GM21619 (cell line): ENCODE measurements around the gene MMP17.

Experiments
- ATAC-seq: cut with Tn5 transposase; IDR thresholded peaks from one replicate; pipeline ENCODE4 v1.9.1; 2021; ENCODE audit not compliant: unreplicated experiment

MMP17 gene

DNA sequence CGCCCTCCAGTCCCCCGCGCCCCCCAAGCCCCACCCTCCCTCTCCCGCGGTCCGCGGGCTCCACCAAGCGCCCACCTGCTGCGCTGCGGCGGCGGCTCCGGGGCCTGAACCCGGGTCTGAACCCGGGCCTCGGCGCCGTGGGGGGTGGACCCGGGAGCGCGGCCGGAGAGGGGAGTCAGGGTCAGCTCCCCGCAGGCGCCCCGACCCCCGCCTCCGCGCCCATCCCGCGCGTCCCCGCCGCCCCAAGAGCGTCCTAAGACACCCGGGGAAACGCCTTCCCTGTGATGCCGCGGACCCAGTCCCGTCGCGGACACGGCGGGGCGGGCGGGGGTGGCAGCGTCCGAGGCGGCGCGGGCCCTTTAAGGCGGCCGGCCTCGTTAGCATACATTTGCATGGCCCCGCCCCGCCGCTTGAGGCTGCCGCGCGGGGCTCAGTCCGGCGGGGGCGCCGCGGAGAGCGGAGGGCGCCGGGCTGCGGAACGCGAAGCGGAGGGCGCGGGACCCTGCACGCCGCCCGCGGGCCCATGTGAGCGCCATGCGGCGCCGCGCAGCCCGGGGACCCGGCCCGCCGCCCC is at the start of gene MMP17:
MMP17 (plus strand) TSS at position 433 of the 574 bp plus-strand sequence; CDS start at position 535, 102 bp downstream.
- ATAC-seq = peak; percentile 43

DNA sequence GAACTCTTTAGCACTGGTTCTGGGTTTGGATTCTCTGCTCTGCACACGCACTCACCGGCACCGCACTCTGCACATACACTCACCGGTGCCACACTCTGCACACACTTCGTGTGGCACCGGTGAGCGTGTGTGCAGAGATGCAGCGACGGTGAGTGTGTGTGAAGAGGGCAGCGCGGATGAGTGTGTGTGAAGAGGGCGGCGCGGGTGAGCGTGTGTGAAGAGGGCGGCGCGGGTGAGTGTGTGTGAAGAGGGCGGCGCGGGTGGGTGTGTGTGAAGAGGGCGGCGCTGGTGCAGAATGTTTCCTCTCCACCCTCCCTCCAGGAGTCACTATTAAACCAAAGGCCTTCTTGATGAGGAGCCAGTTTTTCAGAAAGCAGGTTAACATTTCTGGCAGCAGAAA is 49.2 kb upstream of the MMP17 start:
- ATAC-seq = no peak

DNA sequence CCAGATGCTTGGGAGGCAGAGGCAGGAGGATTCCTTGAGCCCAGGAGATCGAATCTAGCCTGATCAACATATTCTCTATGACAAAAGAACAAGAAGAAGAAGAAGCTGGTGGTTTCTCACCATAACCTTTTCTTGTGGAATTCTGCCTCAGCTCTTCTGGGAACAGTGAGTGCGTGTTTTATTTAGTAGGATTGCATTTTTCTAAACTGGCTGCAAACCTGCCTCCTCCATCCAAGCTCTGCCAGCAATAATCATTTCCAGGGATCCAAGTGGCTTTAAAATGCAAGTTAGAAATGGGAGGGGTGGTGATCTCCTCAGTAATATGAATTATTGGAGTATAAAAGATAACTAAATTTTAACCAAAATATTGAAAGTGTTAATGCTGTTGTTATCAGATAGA is 46.1 kb upstream of the MMP17 start:
- no peak for ATAC-seq

DNA sequence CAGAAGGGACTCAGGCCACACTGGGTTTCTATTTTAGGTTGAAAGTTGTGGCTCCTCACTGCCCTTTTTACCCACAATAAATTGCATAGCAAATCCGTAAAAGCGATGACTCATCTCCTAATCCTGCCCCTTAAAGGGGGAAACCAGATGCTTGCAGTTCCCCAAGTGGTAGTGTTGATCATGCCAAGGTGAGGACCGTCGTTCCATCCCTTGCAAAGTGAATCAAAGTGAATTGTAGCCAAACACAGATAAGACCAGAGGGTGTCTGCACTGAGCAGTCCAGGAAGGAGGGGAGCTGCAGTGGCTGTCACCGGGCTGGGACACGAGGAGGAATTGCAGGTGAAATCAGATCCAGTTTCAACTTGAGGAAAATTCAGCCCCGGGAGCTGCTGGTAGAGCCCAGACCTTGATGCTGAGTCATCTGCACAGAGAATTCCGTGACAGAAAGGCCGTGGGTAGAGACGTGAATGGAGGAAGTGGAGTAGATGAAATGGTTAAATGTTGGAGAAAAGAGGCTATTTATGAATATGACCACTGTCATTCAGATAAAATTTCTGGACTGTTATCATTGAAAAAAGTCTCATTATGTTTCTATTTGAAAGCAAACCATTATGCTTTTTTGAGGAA is 44.2 kb upstream of the MMP17 start:
- ATAC-seq = peak; percentile 70

DNA sequence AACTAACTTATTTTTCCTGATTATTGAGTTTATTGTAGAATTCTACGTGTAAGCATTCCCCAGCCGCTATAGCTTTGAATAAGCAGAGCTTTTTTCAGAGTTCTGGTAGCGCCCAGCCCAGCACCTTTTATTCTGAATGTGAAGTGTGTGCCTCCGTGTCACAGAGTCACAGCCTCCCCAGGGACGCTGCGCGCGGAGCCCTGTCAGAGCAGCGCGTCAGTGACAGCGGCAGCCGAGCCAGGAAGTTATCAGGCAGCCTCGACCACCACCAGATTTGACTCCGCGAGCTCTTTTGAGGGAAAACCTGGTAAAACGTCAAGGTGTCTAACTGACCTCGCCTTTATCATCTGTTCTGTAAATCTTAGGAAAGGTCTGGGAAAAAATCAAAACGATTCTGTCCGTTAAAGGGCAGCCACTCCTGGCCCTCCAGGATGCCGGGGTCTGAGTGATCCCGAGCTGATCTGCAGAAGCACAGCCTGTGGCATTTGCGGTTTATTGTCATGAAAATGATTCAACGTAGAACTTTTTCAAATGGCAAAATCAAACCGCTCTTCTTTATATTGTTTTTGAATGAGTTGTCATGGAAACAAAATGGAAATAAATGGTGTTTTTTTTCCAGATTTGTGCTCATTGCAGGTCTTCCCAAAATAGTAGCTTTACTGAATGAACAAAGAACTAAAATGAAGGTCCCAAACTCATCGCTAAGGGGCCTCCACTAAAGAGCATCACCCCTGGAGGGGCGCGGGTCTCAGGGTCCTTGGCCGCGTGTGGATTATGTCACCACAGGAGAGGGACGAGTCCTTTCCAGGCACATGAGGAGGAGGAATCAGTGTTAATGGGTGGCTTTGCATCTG is 43.1 kb upstream of the MMP17 start:
- no peak for ATAC-seq

DNA sequence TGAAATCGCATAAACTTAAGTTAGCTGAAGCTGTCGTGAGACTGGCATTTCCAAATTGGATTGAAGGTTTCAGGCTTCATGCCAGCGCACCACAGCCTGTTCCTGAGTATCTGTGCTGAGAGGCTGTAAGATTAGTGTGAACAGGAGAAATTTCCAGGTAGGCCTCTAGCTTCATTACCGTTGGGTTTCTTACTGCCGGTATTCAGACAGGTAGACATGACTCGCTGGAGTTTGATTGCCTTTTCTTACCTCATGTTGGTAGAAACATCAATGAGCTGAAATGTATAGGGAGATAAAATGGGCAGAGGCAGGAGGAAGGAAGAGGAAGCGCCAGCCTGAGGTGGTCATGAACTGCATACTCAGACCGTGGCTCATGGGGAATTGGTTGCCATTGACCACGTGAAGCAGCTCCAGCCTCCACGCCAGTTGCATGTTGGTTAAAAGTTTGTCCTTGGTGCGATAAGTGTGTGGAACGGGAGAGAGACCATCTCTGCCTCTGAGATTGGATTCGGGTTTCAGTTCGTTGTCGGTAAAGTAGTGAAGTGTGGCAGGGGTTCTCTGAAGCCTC is 42.3 kb upstream of the MMP17 start:
- no peak for ATAC-seq

DNA sequence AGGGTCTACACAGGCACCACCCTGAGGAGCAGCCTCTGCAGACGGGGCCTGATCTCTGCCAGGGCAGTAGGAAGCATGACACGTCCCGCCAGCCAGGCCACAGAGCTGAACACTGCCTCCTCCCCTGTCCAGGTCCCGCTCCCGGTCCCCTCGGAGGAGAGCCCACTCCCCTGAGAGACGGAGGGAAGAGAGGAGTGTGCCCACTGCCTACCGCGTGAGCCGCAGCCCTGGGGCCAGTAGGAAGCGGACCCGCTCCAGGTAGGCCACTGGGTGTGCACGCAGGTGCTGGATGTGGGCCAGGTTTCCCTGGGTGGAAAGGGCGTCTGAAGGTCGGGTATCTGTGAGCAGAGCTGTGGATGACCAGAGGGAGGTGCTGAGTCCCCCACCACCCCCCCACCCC is 41.9 kb upstream of the MMP17 start:
- ATAC-seq = no peak

DNA sequence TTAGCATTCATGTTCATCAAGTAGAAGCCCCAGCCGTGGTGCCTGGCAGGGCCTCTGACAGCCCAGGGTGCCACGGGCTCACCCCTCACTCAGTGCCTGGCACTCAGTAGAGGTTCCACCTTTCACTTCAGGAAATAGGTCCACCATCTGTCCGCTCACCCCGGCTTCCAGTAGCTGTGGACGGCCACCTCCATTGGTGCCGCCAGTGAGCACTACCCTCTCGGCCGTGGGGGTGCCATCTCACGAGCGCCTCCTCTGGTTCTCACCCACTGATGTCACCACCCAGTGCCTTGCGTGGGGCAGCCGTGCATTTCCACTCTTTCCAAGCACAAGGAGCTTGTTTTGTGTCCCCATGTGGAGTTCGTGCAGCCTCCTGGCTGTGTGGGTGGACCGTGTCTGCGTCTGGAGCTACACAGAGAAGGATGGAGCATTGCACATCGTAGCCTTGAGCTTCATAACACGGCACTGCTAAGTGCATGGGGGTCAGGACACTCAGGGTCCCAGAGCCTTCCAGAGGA is 41.0 kb upstream of the MMP17 start:
- no peak for ATAC-seq

DNA sequence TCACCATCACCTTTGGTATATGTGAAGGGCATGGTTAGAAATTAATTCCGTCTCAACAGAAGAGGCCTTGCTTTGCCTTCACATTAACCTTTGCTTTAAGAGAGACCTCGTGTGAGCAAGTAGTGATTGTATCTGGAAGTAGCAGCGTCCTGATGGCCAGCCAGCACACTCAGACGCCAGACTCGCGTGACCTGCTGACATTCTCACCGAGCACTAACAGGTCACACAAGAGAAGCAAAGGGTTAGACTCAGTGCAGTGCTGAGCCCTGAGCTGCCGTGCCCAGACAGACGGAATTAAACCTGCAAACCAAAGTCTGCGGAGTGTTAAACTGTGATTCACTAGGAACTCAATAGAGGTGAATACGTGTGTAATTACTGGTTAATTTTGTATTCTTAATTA is 40.1 kb upstream of the MMP17 start:
- no peak for ATAC-seq

DNA sequence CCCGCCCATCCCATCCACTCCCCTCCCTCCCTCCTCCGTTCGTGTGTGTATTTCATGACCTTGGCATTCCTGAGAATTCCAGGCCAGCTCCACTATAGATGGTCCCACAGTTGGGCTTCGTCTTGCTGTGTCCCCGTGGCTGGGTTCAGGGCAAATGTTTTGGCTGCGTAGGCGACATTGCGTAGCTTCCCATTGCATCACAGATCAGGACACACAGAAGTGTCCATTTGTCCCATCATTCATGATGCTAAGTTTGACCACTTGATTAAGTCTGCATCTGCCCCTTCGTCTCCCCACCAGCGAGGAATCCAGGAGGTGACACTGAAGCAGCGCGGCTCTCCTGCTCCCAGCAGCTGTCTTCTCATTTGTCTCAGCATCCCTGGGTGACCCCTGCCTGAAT is 38.6 kb upstream of the MMP17 start:
- no peak for ATAC-seq

DNA sequence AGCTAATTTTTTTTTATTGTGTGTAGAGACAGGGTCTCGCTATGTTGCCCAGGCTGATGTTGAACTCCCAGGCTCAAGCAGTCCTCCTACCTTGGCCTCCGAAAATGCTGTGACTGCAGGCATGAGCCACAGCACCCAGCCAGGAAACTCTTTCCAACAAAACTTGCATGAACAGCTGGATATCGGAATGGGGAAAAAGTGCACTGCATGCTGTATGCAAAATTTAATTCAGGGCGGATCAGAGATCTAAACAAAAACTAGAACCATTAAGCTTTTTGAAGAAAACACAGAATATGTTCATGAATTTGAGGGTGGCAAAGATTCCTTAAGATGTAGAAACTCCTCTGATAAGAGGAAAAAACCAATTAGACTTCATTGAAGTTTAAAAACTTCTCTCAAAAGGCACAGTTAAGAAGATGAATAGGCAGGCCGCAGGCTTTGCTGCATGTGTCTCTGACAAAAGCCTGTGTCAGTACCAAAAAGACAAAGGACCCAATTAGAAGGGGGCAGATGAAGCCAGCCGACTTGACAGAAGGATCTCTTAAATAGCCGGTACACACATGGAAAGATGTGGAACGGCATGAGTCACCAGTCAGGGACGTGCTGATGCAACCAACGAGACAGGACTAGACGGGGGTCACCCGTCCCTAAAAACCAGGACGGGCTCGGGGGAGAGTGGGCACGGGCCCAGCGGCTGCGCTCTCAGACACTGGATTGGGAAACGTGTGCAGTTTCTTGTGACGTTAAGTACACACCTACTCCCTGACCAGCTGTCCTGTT is 34.8 kb upstream of the MMP17 start:
- ATAC-seq = no peak

DNA sequence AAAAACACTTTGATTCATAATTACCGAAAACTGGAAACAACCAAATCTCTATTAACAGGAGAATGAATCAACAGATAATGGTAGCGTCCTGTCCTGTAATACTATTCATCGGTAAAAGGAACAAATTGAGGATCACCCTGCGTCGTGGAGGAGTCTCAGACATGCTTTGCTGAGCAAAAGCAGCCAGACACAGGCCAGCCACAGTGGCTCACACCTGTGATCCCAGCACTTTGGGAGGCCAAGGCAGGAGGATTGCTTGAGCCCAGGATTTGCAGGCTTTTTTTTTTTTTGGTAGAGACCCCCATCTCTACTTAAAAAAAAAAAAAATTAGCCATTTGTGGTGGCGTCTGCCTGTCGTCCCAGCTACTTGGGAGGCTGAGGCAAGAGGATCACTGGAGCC is 34.1 kb upstream of the MMP17 start:
- ATAC-seq = no peak

DNA sequence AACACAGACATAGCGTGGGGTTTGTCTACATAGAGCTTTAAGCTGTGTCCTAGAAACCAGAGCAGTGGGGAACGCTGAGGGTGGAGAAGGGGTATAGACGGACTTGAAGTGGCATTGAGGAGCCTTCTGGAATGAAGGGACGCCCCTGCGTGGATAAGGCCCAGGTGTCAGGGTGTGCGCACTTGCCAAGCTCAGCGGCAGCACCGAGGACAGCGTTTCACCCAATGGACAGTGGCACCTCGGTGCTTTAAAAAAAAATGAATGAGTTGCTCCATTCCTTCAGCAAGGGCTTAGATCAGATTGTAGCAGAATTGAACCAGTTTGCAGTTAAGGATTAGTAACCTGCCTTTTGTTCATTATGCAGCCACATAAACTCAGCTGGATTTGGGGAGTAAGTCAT is 33.6 kb upstream of the MMP17 start:
- no peak for ATAC-seq

DNA sequence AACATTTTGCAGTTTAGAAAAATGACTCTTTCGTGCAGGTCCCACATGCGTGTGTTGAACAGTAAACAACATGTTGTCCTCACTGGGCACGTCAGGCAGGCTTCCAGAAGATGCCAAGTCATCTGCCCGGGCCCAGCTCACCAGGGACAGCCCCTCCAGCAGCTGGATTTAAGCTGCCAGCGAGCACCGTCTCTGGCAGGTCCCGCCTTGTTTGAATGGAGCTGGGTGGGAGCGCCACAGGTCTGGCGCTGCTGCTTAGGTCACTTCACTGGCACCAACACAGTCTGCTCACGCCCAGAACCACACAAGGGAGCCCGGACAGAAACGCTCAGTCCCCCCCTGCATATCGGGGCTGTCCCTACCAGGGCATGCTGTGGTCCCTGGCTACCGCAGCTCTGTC is 33.1 kb upstream of the MMP17 start:
- ATAC-seq = no peak

DNA sequence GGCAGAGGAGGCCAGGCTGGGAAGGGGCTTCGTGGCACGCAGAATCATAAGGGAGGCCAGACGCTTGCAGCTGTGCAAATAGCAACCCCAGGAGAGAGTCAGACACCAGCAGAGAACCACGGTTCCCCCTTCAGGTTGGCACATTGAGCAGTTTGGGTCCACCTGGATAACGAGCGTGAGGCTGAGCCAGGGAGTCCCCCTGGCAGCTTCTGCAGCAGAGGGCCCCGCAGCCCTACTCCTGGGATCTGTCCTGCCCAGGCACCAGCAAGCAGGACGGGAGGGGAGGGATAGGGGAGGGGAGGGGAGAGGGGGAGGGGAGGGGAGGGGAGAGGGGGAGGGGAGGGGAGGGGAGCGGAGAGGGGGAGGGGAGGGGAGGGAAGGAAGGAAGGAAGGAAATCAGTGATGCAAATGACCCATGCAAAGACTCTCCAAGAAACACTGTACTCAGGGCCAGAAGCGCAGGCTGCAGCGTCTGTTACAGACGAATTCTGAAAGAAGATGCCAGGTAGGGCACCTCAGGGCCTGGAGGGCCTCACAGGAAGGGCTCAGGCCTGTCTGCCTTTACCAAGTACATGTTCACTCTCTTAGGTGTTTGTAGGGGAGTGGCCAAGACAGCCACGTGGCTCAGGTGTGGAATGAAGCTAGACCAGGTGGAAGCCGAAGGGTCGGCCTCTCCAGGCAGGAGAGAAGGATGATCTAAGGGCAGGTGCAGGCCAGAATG is 32.3 kb upstream of the MMP17 start:
- ATAC-seq = no peak

DNA sequence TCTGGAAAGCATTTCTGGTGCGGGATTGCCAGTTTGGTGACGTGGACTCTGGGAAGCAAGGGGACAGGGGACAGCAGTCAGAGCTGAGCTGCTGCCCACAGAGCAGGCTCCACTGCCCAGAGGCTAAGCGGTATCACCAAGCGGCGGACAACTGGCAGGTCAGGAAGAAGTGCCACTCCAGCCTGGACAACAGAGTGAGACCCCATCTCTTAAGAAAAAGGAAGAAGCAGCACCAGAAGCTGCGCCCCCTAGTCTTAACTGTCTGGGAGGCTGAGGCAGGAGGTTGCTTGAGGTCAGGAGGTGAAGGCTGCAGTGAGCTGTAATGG is 31.8 kb upstream of the MMP17 start:
- no peak for ATAC-seq

DNA sequence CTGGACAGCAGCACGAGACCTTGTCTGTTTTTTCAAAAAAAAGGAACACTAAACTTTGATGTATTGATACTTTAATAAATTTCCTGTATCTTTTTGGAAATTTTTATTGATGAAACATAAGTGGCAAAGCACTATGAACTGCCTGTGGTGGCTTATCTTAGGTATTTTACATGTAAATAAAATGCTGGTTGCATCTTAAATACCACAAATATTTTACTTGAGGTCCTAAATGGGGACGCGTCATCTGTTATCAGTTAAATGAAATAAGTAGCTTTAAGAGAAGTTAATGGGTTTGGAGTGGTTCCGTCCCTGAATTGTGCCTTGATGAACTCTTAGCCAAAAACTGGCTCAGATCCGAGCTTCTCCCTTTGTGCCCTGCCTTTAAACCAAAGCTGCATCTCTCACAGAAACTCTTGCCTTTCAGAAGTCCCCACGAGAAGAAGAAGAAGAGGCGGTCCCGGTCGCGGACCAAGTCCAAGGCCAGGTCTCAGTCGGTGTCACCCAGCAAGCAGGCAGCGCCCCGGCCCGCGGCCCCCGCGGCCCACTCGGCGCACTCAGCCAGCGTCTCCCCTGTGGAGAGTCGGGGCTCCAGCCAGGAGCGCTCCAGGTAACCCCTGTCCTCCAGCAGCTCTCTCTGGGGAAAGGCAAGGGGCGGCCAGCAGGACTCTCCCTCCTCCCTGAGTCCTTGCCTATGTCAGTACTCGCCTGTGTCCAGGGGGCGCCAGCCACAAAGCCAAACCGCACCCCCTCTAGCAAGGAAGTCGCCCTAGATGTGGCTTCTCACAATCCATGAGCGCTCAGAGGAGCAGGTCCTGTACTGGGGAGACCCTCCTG is 31.2 kb upstream of the MMP17 start:
- no peak for ATAC-seq

DNA sequence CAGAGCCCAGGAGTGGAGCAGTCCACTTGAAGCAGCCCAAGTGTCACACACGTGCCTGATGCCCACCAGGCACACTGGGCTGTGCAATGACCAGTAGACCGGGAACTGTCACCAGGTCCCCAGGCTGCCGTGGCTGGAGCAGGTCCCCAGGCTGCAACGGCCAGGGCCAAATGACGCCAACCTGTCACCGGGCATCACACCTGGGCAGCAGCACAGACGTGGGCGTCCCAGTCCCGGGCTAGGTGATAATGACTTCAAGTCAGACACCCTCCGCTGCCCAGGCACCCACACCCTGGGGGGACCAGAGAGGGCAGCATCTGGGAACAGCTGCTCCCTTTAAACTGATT is 30.6 kb upstream of the MMP17 start:
- ATAC-seq = no peak

DNA sequence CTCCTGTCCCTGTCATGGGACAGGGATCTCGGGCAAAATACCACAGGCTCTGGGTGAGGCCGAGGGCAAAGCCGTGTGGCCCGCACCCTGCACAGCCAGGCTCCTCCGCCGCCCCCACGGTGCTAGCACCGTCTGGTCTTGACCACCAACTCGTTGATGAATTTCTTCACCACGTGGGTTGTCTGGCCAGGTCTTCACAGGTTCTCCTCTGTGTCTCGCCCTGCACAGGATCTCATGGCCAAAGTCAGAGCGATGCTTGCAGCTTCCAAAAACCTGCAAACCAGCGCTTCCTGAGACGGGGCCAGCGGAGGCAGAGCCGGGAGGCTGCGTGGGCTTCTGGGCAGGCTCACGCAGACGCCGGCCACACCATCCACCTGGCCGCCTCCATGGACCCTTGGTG is 29.0 kb upstream of the MMP17 start:
- ATAC-seq = no peak
